H9 (cell line): ENCODE results near the gene XXYLT1. TPM values are rescaled to one million over a fixed set of nuclear protein-coding genes. Genes with fewer than 3 reads are reported as not detected.

ENCODE experiments used
- DNase-seq: peaks from one replicate; pipeline ENCODE4 v3.0.0-alpha.2; 2017
- H2AFZ ChIP-seq: one replicate; pipeline ENCODE4 v1.6.1; 2013; ENCODE audit warnings: mild to moderate bottlenecking, low read length, control low read depth, moderate library complexity
- H2AK5ac ChIP-seq: 2 replicates; pipeline ENCODE4 v1.6.1; 2013; ENCODE audit warnings: low read length, control low read depth, mixed read lengths; ENCODE audit not compliant: insufficient read length
- H2BK120ac ChIP-seq: one replicate; pipeline ENCODE4 v1.6.1; 2013; ENCODE audit warnings: low read depth, mild to moderate bottlenecking, low read length, control low read depth, inconsistent platforms; ENCODE audit not compliant: poor library complexity, severe bottlenecking
- H2BK12ac ChIP-seq: 2 replicates; pipeline ENCODE4 v1.6.1; 2013; ENCODE audit warnings: low read length, control low read depth, mixed read lengths, low read depth; ENCODE audit not compliant: insufficient read length
- H2BK15ac ChIP-seq: 2 replicates; pipeline ENCODE4 v1.6.1; 2013; ENCODE audit warnings: low read depth, low read length, control low read depth
- H2BK20ac ChIP-seq: one replicate; pipeline ENCODE4 v1.6.1; 2013; ENCODE audit warnings: low read depth, mild to moderate bottlenecking, low read length, control low read depth, inconsistent platforms; ENCODE audit not compliant: poor library complexity, severe bottlenecking
- H2BK5ac ChIP-seq: 2 replicates; pipeline ENCODE4 v1.6.1; 2013; ENCODE audit warnings: low read length, control low read depth, mixed read lengths; ENCODE audit not compliant: insufficient read length
- H3K14ac ChIP-seq: 2 replicates; pipeline ENCODE4 v1.6.1; 2013; ENCODE audit warnings: low read length, control low read depth; ENCODE audit not compliant: insufficient read depth
- H3K18ac ChIP-seq: 2 replicates; pipeline ENCODE4 v1.6.1; 2013; ENCODE audit warnings: low read depth, mild to moderate bottlenecking, mixed read lengths, low read length, control low read depth; ENCODE audit not compliant: insufficient read length
- H3K23ac ChIP-seq: 2 replicates; pipeline ENCODE4 v1.6.1; 2013; ENCODE audit warnings: low read length, control low read depth, mixed read lengths, low read depth; ENCODE audit not compliant: insufficient read length
- H3K23me2 ChIP-seq: 2 replicates; pipeline ENCODE4 v1.6.1; 2013; ENCODE audit warnings: low read depth, mild to moderate bottlenecking, mixed read lengths, low read length, control low read depth; ENCODE audit not compliant: insufficient read length, poor library complexity, severe bottlenecking
- H3K27ac ChIP-seq: 2 replicates; pipeline ENCODE4 v1.5.1; 2013; ENCODE audit warnings: low read length, control low read depth, mixed read lengths, low read depth; ENCODE audit not compliant: insufficient read length
- H3K27me3 ChIP-seq: 2 replicates; pipeline ENCODE4 v1.6.1; 2013; ENCODE audit warnings: low read length, control low read depth, inconsistent platforms; ENCODE audit not compliant: insufficient read depth
- H3K4ac ChIP-seq: 2 replicates; pipeline ENCODE4 v1.6.1; 2013; ENCODE audit warnings: low read depth, mild to moderate bottlenecking, control low read depth, inconsistent platforms, low read length, moderate library complexity
- H3K4me1 ChIP-seq: 2 replicates; pipeline ENCODE4 v1.6.1; 2013; ENCODE audit warnings: low read length, control low read depth, inconsistent platforms; ENCODE audit not compliant: insufficient read depth
- H3K4me2 ChIP-seq: 2 replicates; pipeline ENCODE4 v1.6.1; 2013; ENCODE audit warnings: low read length, control low read depth, mixed read lengths; ENCODE audit not compliant: insufficient read length, insufficient read depth
- H3K56ac ChIP-seq: 2 replicates; pipeline ENCODE4 v1.6.1; 2013; ENCODE audit warnings: low read depth, mild to moderate bottlenecking, mixed read lengths, low read length, control low read depth; ENCODE audit not compliant: insufficient read length
- H3K79me1 ChIP-seq: 2 replicates; pipeline ENCODE4 v1.6.1; 2013; ENCODE audit warnings: low read depth, mild to moderate bottlenecking, moderate library complexity, low read length, control low read depth, inconsistent platforms; ENCODE audit not compliant: insufficient read depth, poor library complexity, severe bottlenecking
- H3K79me2 ChIP-seq: 2 replicates; pipeline ENCODE4 v1.6.1; 2013; ENCODE audit warnings: low read length, control low read depth, inconsistent platforms; ENCODE audit not compliant: insufficient read depth
- H3K9ac ChIP-seq: 2 replicates; pipeline ENCODE4 v1.6.1; 2013; ENCODE audit warnings: low read length, control low read depth, mixed read lengths; ENCODE audit not compliant: insufficient read length; ENCODE audit errors: extremely low read depth
- H3K9me3 ChIP-seq: one replicate; pipeline ENCODE4 v1.6.1; 2013; ENCODE audit warnings: low read depth, low read length, inconsistent platforms; ENCODE audit not compliant: control insufficient read depth
- H3T11ph ChIP-seq: one replicate; pipeline ENCODE4 v1.6.1; 2013; ENCODE audit warnings: mild to moderate bottlenecking, low read length, control low read depth, inconsistent platforms
- H4K20me1 ChIP-seq: one replicate; pipeline ENCODE4 v1.6.1; 2013; ENCODE audit not compliant: control insufficient read depth, insufficient read length, insufficient read depth
- H4K5ac ChIP-seq: 2 replicates; pipeline ENCODE4 v1.6.1; 2013; ENCODE audit warnings: low read depth, mild to moderate bottlenecking, mixed read lengths, low read length, control low read depth; ENCODE audit not compliant: insufficient read length
- H4K8ac ChIP-seq: replicated peaks from 2 replicates; pipeline ENCODE4 v1.6.1; 2013; ENCODE audit warnings: low read length, control low read depth, mixed read lengths, low read depth; ENCODE audit not compliant: insufficient read length
- H4K91ac ChIP-seq: 2 replicates; pipeline ENCODE4 v1.6.1; 2013; ENCODE audit warnings: low read depth, mild to moderate bottlenecking, moderate library complexity, mixed read lengths, low read length, control low read depth; ENCODE audit not compliant: insufficient read length
- H3K27ac Mint-ChIP-seq, 3 experiments: 2 replicates in 2 of 3; 3 replicates in 1 of 3; pipeline ENCODE4 v1.8.0; 2020 to 2021; ENCODE audit warnings: mixed read lengths in 3 of 3, mild to moderate bottlenecking in 1 of 3, moderate library complexity in 1 of 3
- H3K27me3 Mint-ChIP-seq: 2 replicates; pipeline ENCODE4 v1.8.0; 2021; ENCODE audit warnings: low read depth, mild to moderate bottlenecking, moderate library complexity, mixed read lengths
- H3K36me3 Mint-ChIP-seq, 3 experiments: 2 replicates in 2 of 3; 3 replicates in 1 of 3; pipeline ENCODE4 v1.8.0; 2020 to 2021; ENCODE audit warnings: low read depth in 3 of 3, mixed read lengths in 3 of 3; ENCODE audit not compliant: insufficient read depth in 1 of 3
- H3K4me1 Mint-ChIP-seq, 2 experiments: 2 replicates each; pipeline ENCODE4 v1.8.0; 2020; ENCODE audit warnings: mixed read lengths in 2 of 2
- H3K4me3 Mint-ChIP-seq, 2 experiments: 2 replicates in 1 of 2; 3 replicates in 1 of 2; pipeline ENCODE4 v1.8.0; 2020 to 2021; ENCODE audit warnings: mild to moderate bottlenecking in 2 of 2, mixed read lengths in 2 of 2, moderate library complexity in 1 of 2
- H3K9me3 Mint-ChIP-seq, 2 experiments: 2 replicates in 1 of 2; 3 replicates in 1 of 2; pipeline ENCODE4 v1.8.0; 2020; ENCODE audit warnings: mild to moderate bottlenecking in 2 of 2, mixed read lengths in 2 of 2, moderate library complexity in 1 of 2
- CTCF ChIP-seq: fragments of 200-600 bp; sonication (generic); conservative IDR thresholded peaks from 3 replicates; pipeline ENCODE4 v1.8.0; 2021; ENCODE audit warnings: antibody characterized with exemption, mild to moderate bottlenecking
- WGBS: extraction: QIAGEN DNeasy Blood & Tissue Kit; methylation state at CpG from one replicate; pipeline ENCODE4 v1.1.7; 2013; ENCODE audit warnings: missing lambda C conversion rate, low lambda C conversion rate, mixed read lengths; ENCODE audit not compliant: insufficient read length; ENCODE audit errors: extremely low coverage; 5-methylcytosine and 5-hydroxymethylcytosine counted together
- total RNA-seq: library from RNA; stranded (reverse); gene quantifications from 2 replicates; pipeline ENCODE4 v1.2.1, GENCODE V29; 2021

Gene XXYLT1
- total RNA-seq, 1 experiment from 2014 or later: 22.7 TPM

DNA sequence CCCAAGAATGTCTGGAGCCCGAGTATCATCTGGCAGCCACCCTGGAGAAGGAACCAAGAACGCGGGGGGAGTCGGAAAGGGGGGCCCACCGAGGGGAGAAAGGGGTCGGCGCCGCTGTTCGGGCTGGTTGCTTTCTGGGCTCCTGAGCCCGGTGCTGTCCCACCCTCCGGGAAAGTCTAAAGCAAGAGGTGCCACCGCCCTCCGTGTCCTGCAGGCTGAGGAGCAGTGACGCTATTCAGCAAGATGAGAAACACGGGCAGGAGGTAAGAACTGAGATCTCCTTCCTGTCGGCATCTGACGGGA, 234.8 kb downstream of the XXYLT1 start:
- peaks cover 10% of the 10 kb centered on the region for H3K27me3 Mint-ChIP-seq

More for the DNA sequence above, 234.8 kb downstream of the XXYLT1 start:
- TF ChIP-seq CTCF: no peak
- Histone ChIP-seq H2AK5ac (no peak overlapping the region), H2BK15ac (no peak overlapping the region), H3K4me1 (peaks cover 5% of the 10 kb centered on the region; the same call in 1 of the 2 replicates), H3K9ac (no peak overlapping the region), H3K23ac (no peak overlapping the region), H3K79me2 (no peaks in the 10 kb centered on the region), H2BK20ac (no peak overlapping the region), H2BK5ac (no peak overlapping the region), H4K5ac (no peak overlapping the region), H3K18ac (no peak overlapping the region), H2BK12ac (no peak overlapping the region), H4K91ac (no peak overlapping the region), H3K4me2 (no peak overlapping the region), H3K9me3 (no peaks in the 10 kb centered on the region), H3K23me2 (no peaks in the 10 kb centered on the region), H4K20me1 (no peaks in the 10 kb centered on the region), H3K27me3 (no peaks in the 10 kb centered on the region; the same call in 1 of the 2 replicates), H3K27ac (no peak overlapping the region), H3K4ac (no peak overlapping the region), H2AFZ (no peak overlapping the region), H2BK120ac (no peak overlapping the region), H3T11ph (no peak overlapping the region), H3K14ac (no peak overlapping the region; the same call in 1 of the 2 replicates), H3K56ac (no peak overlapping the region), H4K8ac (no peak overlapping the region), H3K79me1 (no peaks in the 10 kb centered on the region)
- Mint-ChIP-seq H3K9me3 (peaks cover 0 to 5% of the 10 kb centered on the region in 2 experiments; a peak in 4 of 5 replicates), H3K27ac (no peak overlapping the region), H3K36me3 (no peaks in the 10 kb centered on the region), H3K4me3 (no peak overlapping the region), H3K4me1 (peaks cover 42 to 60% of the 10 kb centered on the region in 2 experiments)
- WGBS: no CpG with 5 or more reads among the region's 17 CpGs
- no peak for DNase-seq
